ENCODE results near the gene TICRR. TPM values are rescaled to one million over a fixed set of nuclear protein-coding genes. Genes with fewer than 3 reads are reported as not detected.
A peak's percentile ranks its signal among the peaks of the same experiment; 100 is the strongest.

The TICRR gene
- total RNA-seq, 4 donors from 2014 or later = 0.76 to 1.5 (median 0.99) TPM

DNA sequence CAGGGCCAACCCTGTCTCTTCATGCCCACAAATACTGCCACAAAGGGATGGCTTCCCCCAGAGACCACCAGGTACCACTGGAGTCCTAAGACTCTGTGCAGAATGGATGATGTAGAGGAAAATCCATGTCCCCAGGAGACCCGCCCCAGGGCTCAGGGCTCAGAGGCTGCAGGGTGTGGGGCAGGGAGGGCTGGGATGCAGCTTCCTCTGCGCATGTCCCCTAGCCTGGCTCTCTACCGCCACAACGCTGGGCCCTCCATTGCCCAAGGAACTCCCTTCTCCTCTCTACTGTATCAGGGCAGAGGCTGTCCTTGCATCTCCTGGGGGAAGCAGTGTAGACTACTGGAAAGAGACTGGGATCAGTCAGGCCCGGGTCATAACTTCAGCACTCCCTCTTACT lies 19.5 kb upstream of the TICRR start:
- Histone ChIP-seq H3K4me1 (no peaks in the 10 kb centered on the region), H3K4me3 (no peak overlapping the region), H3K27me3 (peaks cover 17% of the 10 kb centered on the region), H3K36me3 (no peaks in the 10 kb centered on the region), H3K27ac (no peak overlapping the region), H3K9me3 (no peaks in the 10 kb centered on the region)
- 74% methylated on average over 5 of the region's 5 CpGs for WGBS
- no peak for DNase-seq (ENCODE audit: low spot score in 2 of 2)
- TF ChIP-seq CTCF (IDR thresholded peaks at IDR 0.05) (no peak), EP300 (IDR thresholded peaks at IDR 0.05) (no peak), POLR2A (IDR thresholded peaks at IDR 0.05) (no peak), POLR2AphosphoS5 (IDR thresholded peaks at IDR 0.05) (no peak)

- WGBS = 48% methylated on average over 9 of the region's 9 CpGs
- no peak for DNase-seq (ENCODE audit: low spot score in 2 of 2)
- no peak overlapping the region for H3K27ac ChIP-seq
- H3K27me3 ChIP-seq = peaks cover 17% of the 10 kb centered on the region
- TF ChIP-seq POLR2AphosphoS5 (IDR thresholded peaks at IDR 0.05) (no peak), EP300 (IDR thresholded peaks at IDR 0.05) (no peak), CTCF (IDR thresholded peaks at IDR 0.05) (peak; percentile 43 to 78)
- H3K4me3 ChIP-seq = no peak overlapping the region
- no peaks in the 10 kb centered on the region for H3K9me3 ChIP-seq
- H3K4me1 ChIP-seq = no peaks in the 10 kb centered on the region
- H3K36me3 ChIP-seq = no peaks in the 10 kb centered on the region
These were observed 18.6 kb upstream of the TICRR start for GRCh38 chr15:89556413-89557262.

- 80% methylated on average over 4 of the region's 5 CpGs for WGBS
- no peak for DNase-seq (ENCODE audit: low spot score in 2 of 2)
- Histone ChIP-seq H3K27me3 (peaks cover 17% of the 10 kb centered on the region), H3K36me3 (no peaks in the 10 kb centered on the region), H3K9me3 (no peaks in the 10 kb centered on the region), H3K4me3 (no peak overlapping the region), H3K27ac (no peak overlapping the region), H3K4me1 (no peaks in the 10 kb centered on the region)
- no peak for TF ChIP-seq POLR2A (IDR thresholded peaks at IDR 0.05)
- no peak for TF ChIP-seq EP300 (IDR thresholded peaks at IDR 0.05)
- no peak for TF ChIP-seq CTCF (IDR thresholded peaks at IDR 0.05)
- no peak for TF ChIP-seq POLR2AphosphoS5 (IDR thresholded peaks at IDR 0.05)
These were observed 15.5 kb upstream of the TICRR start for GRCh38 chr15:89559769-89560264.

DNA sequence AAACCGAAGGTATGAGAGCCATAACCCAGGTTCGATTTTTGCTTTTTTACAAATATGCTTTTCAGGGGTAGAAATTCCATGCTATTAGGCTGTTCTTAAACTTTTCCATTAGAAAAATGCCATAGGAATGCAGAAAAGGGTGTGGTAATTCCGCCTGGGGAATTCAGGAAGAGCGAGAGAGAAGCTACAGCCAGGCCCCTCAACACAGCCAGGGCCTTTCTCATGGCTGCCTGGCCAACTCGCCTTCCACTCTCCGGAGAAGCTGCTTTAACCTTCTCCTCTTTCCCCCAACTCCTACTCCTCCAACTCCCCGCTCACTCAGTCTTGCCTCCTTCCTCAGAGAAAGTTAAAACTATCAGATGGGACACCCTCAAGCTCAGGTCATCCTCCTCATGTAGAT lies 9.1 kb upstream of the TICRR start:
- DNase-seq (ENCODE audit: low spot score in 2 of 2) = no peak

More for the DNA sequence above, 9.1 kb upstream of the TICRR start:
- no peaks in the 10 kb centered on the region for H3K4me1 ChIP-seq
- no peak overlapping the region for H3K4me3 ChIP-seq
- H3K27me3 ChIP-seq = no peaks in the 10 kb centered on the region
- peaks cover 3% of the 10 kb centered on the region for H3K9me3 ChIP-seq
- H3K36me3 ChIP-seq = no peaks in the 10 kb centered on the region
- H3K27ac ChIP-seq = no peak overlapping the region
- WGBS = 44% methylated on average over 7 of the region's 7 CpGs
- TF ChIP-seq EP300 (IDR thresholded peaks at IDR 0.05) (no peak), POLR2AphosphoS5 (IDR thresholded peaks at IDR 0.05) (no peak), CTCF (IDR thresholded peaks at IDR 0.05) (no peak), POLR2A (IDR thresholded peaks at IDR 0.05) (no peak)

All from suprapubic skin (tissue), 4 donors.